PFSK-1 (cell line): ENCODE data around the gene SPDYE4.

Experiments used
- FOXP2 ChIP-seq: optimal IDR thresholded peaks from 2 replicates; pipeline ENCODE3; 2011; ENCODE audit warnings: borderline replicate concordance, control low read depth, inconsistent platforms; ENCODE audit not compliant: insufficient read depth; ENCODE audit errors: extremely low read length, extremely low read depth
- POLR2AphosphoS5 ChIP-seq: IDR thresholded peaks from 2 replicates; pipeline ENCODE4 v1.6.1; 2012; ENCODE audit warnings: low read depth, mild to moderate bottlenecking, control low read depth, low read length, moderate library complexity
- REST ChIP-seq, 2 experiments: IDR thresholded peaks; 2 replicates each; pipeline versions ENCODE4 v1.6.1 to v1.8.0; 2011 to 2012; ENCODE audit warnings: low read depth in 2 of 2, low read length in 2 of 2, control low read depth in 1 of 2, inconsistent platforms in 1 of 2, mild to moderate bottlenecking in 1 of 2, moderate library complexity in 1 of 2; ENCODE audit not compliant: insufficient read depth in 1 of 2
- SIN3A ChIP-seq: IDR thresholded peaks from 2 replicates; pipeline ENCODE4 v1.6.1; 2012; ENCODE audit warnings: mild to moderate bottlenecking, low read length, moderate library complexity, borderline replicate concordance; ENCODE audit not compliant: insufficient read depth
- TAF1 ChIP-seq: IDR thresholded peaks from 2 replicates; pipeline ENCODE4 v1.6.1; 2012; ENCODE audit warnings: low read length, control low read depth, borderline replicate concordance; ENCODE audit not compliant: insufficient read depth

Gene SPDYE4

DNA sequence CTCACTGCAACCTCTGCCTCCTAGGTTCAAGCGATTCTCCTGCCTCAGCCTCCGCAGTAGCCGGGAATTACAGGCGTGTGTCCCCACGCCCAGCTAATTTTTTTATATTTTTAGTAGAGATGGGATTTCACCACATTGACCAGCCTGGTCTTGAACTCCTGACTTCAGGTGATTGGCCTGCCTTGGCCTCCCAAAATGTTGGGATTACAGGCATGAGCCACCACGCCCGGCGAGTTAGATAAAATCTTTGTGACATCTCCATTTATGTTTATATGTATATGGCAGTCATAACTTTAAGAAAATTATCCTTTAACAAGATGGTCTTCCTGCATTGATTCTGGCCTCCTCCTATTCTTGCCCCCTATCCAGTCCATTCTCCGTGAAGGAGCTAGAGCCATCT is 37.8 kb downstream of the SPDYE4 start:
- no peak for TF ChIP-seq REST (IDR thresholded peaks at IDR 0.05; ENCODE audit: insufficient read depth in 1 of 2, low read depth in 2 of 2, low read length in 2 of 2)
- TF ChIP-seq POLR2AphosphoS5, result no peak
- TF ChIP-seq TAF1, result no peak
- no peak for TF ChIP-seq FOXP2
- no peak for TF ChIP-seq SIN3A

GRCh38 chr17:8719291-8720246 is 38.8 kb downstream of the SPDYE4 start:
- TF ChIP-seq SIN3A (no peak), FOXP2 (no peak), POLR2AphosphoS5 (no peak), TAF1 (no peak), REST (IDR thresholded peaks at IDR 0.05; ENCODE audit: insufficient read depth in 1 of 2, low read depth in 2 of 2, low read length in 2 of 2) (no peak)

- TF ChIP-seq POLR2AphosphoS5 (no peak), TAF1 (no peak), FOXP2 (no peak), REST (IDR thresholded peaks at IDR 0.05; ENCODE audit: insufficient read depth in 1 of 2, low read depth in 2 of 2, low read length in 2 of 2) (no peak), SIN3A (no peak)
Observed at GRCh38 chr17:8718001-8718563, 40.3 kb downstream of the SPDYE4 start.

- no peak for TF ChIP-seq POLR2AphosphoS5
- no peak for TF ChIP-seq FOXP2
- no peak for TF ChIP-seq TAF1
- TF ChIP-seq SIN3A, result no peak
Observed at GRCh38 chr17:8713878-8714277, 44.5 kb downstream of the SPDYE4 start.

DNA sequence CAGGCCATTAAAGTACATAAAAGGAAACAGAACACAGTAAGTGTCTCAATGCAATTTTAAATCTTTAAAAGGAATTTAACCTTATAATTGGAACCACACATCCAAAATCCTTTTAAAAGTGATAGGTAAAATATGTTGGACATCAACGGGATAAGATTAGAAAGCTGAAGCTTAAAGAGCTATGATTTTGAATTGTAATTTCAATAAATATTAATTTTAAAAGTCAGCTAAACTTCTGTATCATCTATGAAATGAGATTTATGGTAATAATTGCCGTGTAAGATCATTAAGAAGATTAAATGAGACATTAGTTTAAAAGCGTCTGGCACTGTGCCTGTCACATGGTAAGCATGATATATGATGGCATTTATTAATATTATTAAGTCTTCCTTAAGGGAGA is 45.0 kb downstream of the SPDYE4 start:
- TF ChIP-seq SIN3A (no peak), POLR2AphosphoS5 (no peak), TAF1 (no peak), REST (IDR thresholded peaks at IDR 0.05; ENCODE audit: insufficient read depth in 1 of 2, low read depth in 2 of 2, low read length in 2 of 2) (no peak), FOXP2 (no peak)
